Caco-2 (cell line): ENCODE measurements around the gene DMBX1. TPM values are rescaled to one million over a fixed set of nuclear protein-coding genes. Genes with fewer than 3 reads are reported as not detected.

Source experiments
- Bru-seq: library from RNA; stranded (reverse); fragments of 400-500 nt; gene quantifications from one replicate; lab custom pipeline; 2021; lab: Mats Ljungman, UMichigan
- BruChase-seq, 2 experiments: library from RNA; stranded (reverse); fragments of 400-500 nt; gene quantifications; one replicate each; lab custom pipeline; 2021; lab: Mats Ljungman, UMichigan
- BruUV-seq: library from RNA; stranded (reverse); fragments of 400-500 nt; replicated peaks from 2 replicates; lab custom pipeline; 2021; lab: Mats Ljungman, UMichigan
- CTCF ChIA-PET: fragments of 300-600 bp; sonication (Branson Sonifier 250); formaldehyde crosslinking; loops from one replicate; lab custom pipeline; 2022; ENCODE audit warnings: antibody characterized with exemption; lab: Charles Lee
- POLR2A ChIA-PET: fragments of 300-600 bp; sonication (Branson Sonifier 250); formaldehyde crosslinking; loops from one replicate; lab custom pipeline; 2022; ENCODE audit warnings: antibody characterized with exemption; lab: Charles Lee
- DNase-seq, 2 experiments: peaks; one replicate each; pipeline versions ENCODE4 v3.0.0 to v3.0.0-alpha.2; 2020 to 2022
- H3K27me3 ChIP-seq: replicated peaks from 2 replicates; pipeline ENCODE4 v1.6.0; 2011; ENCODE audit warnings: low read length; ENCODE audit not compliant: control insufficient read depth, insufficient read depth
- H3K36me3 ChIP-seq: 2 replicates; pipeline ENCODE4 v1.5.1; 2011; ENCODE audit warnings: low read length; ENCODE audit not compliant: control insufficient read depth, insufficient read depth
- H3K4me1 ChIP-seq: fragments of 250-450 bp; sonication (Bioruptor Pico); 2 replicates; pipeline ENCODE4 v1.5.1; 2020; ENCODE audit warnings: mild to moderate bottlenecking
- H3K4me3 ChIP-seq: 2 replicates; pipeline ENCODE4 v1.5.1; 2011; ENCODE audit warnings: low read depth, mild to moderate bottlenecking, control low read depth, low read length
- H3K9me3 ChIP-seq: fragments of 250-450 bp; sonication (Bioruptor Pico); 2 replicates; pipeline ENCODE4 v1.5.1; 2020; ENCODE audit warnings: mild to moderate bottlenecking, moderate library complexity
- H3K27ac Mint-ChIP-seq: one replicate; pipeline ENCODE4 v1.8.0; 2022; ENCODE audit warnings: mixed read lengths; ENCODE audit not compliant: unreplicated experiment
- H3K27me3 Mint-ChIP-seq: one replicate; pipeline ENCODE4 v1.8.0; 2022; ENCODE audit warnings: mixed read lengths; ENCODE audit not compliant: insufficient read depth, unreplicated experiment
- H3K36me3 Mint-ChIP-seq: one replicate; pipeline ENCODE4 v1.8.0; 2022; ENCODE audit warnings: mild to moderate bottlenecking, mixed read lengths; ENCODE audit not compliant: insufficient read depth, unreplicated experiment
- H3K4me1 Mint-ChIP-seq: one replicate; pipeline ENCODE4 v1.8.0; 2022; ENCODE audit warnings: low read depth, mixed read lengths; ENCODE audit not compliant: unreplicated experiment
- H3K4me3 Mint-ChIP-seq: one replicate; pipeline ENCODE4 v1.8.0; 2022; ENCODE audit warnings: mild to moderate bottlenecking, moderate library complexity, mixed read lengths; ENCODE audit not compliant: unreplicated experiment
- H3K9me3 Mint-ChIP-seq: one replicate; pipeline ENCODE4 v1.8.0; 2022; ENCODE audit warnings: mixed read lengths; ENCODE audit not compliant: unreplicated experiment
- CTCF ChIP-seq, 2 experiments: fragments of 200-600 bp in 1 of 2; IDR thresholded peaks; 1 replicate in 1 of 2; 2 replicates in 1 of 2; pipeline versions ENCODE4 v1.5.1 to v1.8.0; 2011 to 2022; ENCODE audit warnings: antibody characterized with exemption in 1 of 2, control low read depth in 1 of 2, inconsistent platforms in 1 of 2, low read depth in 1 of 2, low read length in 1 of 2, mild to moderate bottlenecking in 1 of 2, moderate library complexity in 1 of 2; ENCODE audit not compliant: insufficient read depth in 1 of 2, severe bottlenecking in 1 of 2, unreplicated experiment in 1 of 2
- intact Hi-C: fragments of 100-400 bp; cut with micrococcal nuclease; formaldehyde crosslinking; loops from one replicate; pipeline ENCODE4 v1.10.0; 2022; ENCODE audit not compliant: unreplicated experiment
- long read RNA-seq: library from polyadenylated mRNA; stranded (forward); transcript quantifications from one replicate; pipeline ENCODE4 v2.0.0, GENCODE V29; 2022
- total RNA-seq: library from RNA; stranded (reverse); gene quantifications from 2 replicates; pipeline ENCODE4 v1.2.3, GENCODE V29; 2022

DMBX1 gene
- total RNA-seq (0.16 TPM in 1 of 2 replicates, not detected in the other), Bru-seq, nascent RNA (percentile 4 among the genes with signal in this experiment), BruChase-seq, experiment 1, labeled RNA remaining after a 2-hour chase (percentile 14 among the genes with signal in this experiment), BruChase-seq, experiment 2, labeled RNA remaining after a 6-hour chase (percentile 15 among the genes with signal in this experiment)
- long read RNA-seq = 0 reads

DNA sequence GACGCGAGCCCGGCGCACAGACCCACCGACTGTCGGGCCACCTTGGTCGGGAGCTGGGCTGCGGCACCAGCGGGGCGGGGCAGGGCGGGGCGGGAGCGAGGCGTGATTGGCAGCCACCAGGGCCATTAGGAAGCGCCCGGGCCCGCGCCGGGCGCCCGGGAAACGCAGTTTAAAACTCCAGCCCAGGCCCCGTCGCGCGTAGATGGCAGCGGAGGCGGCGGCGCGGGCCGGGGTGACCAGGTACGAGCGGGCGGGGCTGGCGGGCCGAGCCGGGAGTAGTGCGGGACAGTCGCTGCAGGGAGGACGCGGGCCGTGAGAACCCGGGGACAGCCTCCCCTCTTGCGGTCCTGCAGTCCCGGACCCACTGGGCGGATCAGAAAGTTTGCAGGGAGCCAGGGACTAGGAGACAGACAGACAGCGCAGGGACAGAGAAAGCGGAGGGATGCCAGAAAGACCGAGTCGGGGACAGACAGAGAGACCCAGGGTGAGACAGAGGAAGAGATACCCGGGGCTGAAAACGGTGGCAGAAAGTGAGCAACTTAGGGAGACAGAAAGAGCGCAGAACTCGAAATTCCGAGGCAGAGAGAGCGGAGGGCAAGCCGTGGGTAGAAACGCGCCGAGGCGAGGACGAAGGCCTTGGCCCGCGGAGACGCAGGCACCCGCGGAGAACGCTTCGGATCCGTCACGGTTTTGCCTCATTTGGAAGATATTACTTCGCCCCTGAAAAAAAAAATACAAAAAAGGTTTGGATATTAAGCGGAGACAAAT is at the start of gene DMBX1:
TSS of gene DMBX1 (plus strand) at position 199 of the 768 bp plus-strand sequence. CDS start 17,175 bp downstream, outside the sequence.
- CTCF ChIA-PET = no interaction called here
- H3K27ac Mint-ChIP-seq = peak within 1 kb of the TSS; percentile 42
- DNase-seq = peak; percentile 52 to 64

GRCh38 chr1:46440478-46440877 is 49.2 kb upstream of the DMBX1 start:
- no peak overlapping the region for H3K4me3 ChIP-seq
- Mint-ChIP-seq H3K36me3 (no peaks in the 10 kb centered on the region), H3K27ac (no peak overlapping the region), H3K4me3 (no peak overlapping the region), H3K4me1 (peaks cover 5% of the 10 kb centered on the region), H3K27me3 (peaks cover 7% of the 10 kb centered on the region), H3K9me3 (no peaks in the 10 kb centered on the region)
- H3K27me3 ChIP-seq = no peaks in the 10 kb centered on the region
- H3K9me3 ChIP-seq = no peaks in the 10 kb centered on the region
- intact Hi-C loops = no loop called here
- no TSS peak for BruUV-seq
- TF ChIP-seq CTCF (IDR thresholded peaks at IDR 0.05; ENCODE audit: insufficient read depth in 1 of 2, low read depth in 1 of 2, low read length in 1 of 2, severe bottlenecking in 1 of 2, unreplicated experiment in 1 of 2) = no peak
- H3K36me3 ChIP-seq = no peaks in the 10 kb centered on the region
- 0 out of 2 replicates have a peak, but pooled peaks cover 4% of the 10 kb centered on the region for H3K4me1 ChIP-seq
- POLR2A ChIA-PET = no interaction called here
- no peak for DNase-seq
- CTCF ChIA-PET = no interaction called here

More for the DNA sequence above, at the start of gene DMBX1:
- H3K27me3 ChIP-seq = peaks cover 2% of the 10 kb centered on the region
- H3K4me1 Mint-ChIP-seq = peaks cover 8% of the 10 kb centered on the region
- peaks cover 6% of the 10 kb centered on the region; the same call in 1 of the 2 replicates for H3K4me1 ChIP-seq
- peaks cover 4% of the 10 kb centered on the region for H3K36me3 Mint-ChIP-seq
- intact Hi-C loops = no loop called here
- H3K9me3 Mint-ChIP-seq = no peaks in the 10 kb centered on the region
- H3K36me3 ChIP-seq = no peaks in the 10 kb centered on the region
- H3K27me3 Mint-ChIP-seq = peaks cover 18% of the 10 kb centered on the region
- no peaks in the 10 kb centered on the region for H3K9me3 ChIP-seq
- peak within 1 kb of the TSS; percentile 78 for H3K4me3 Mint-ChIP-seq
- H3K4me3 ChIP-seq = peak within 1 kb of the TSS; percentile 46
- TF ChIP-seq CTCF (IDR thresholded peaks at IDR 0.05; ENCODE audit: insufficient read depth in 1 of 2, low read depth in 1 of 2, low read length in 1 of 2, severe bottlenecking in 1 of 2, unreplicated experiment in 1 of 2) = no peak
- POLR2A ChIA-PET = interaction anchor here (1.0 kb wide), 1 partner anchor 242 kb away, joined by 4 read pairs; the partner anchor contains the start of gene RAD54L
- no TSS peak for BruUV-seq

DNA sequence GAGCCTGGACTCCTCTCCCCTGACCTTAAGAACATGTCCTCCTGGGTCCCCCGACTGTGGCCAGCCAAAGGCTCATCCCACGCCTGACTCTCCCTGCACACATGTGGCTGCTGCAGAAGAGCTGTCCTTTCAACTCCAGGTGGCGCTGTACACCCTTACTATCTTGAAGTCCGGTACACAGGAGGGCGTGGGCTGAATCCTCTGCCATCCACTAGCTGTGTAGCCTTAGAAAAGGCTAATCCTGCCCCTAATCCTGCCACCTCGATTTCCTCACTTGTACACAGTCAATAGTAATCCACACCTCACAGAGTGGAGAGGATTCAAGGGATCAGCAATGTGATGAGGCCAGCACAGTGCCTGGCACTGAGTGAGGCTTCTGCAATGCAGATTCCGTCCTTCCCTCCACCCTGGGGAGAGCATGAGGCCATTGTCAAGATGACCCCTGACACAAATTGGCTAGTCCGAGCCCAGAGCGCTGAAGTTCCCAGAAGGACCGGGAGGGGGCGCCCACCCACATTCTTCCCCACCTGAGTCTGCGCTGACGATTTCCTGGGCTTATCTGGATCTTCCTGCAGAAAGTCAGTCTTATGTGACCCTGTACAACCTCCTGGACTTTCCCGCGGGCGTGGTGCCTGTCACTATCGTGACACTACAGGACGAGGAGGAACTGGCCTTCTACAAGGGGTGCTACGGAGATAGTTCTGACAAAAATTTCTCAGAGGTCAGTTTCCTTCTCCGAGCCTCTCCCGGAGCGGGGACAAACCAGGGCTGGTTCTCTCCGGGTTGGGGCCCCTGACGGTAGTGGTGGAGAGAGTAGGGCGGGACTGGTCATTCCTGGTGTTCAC is 47.1 kb upstream of the DMBX1 start:
- H3K36me3 ChIP-seq = no peaks in the 10 kb centered on the region
- no peaks in the 10 kb centered on the region for H3K36me3 Mint-ChIP-seq
- peak overlapping the region; percentile 62 for H3K4me3 Mint-ChIP-seq
- intact Hi-C loops = no loop called here
- H3K4me1 ChIP-seq = 0 out of 2 replicates have a peak, but pooled peaks cover 4% of the 10 kb centered on the region
- no peaks in the 10 kb centered on the region for H3K9me3 ChIP-seq
- no peaks in the 10 kb centered on the region for H3K9me3 Mint-ChIP-seq
- BruUV-seq = no TSS peak
- ChIA-PET CTCF (no interaction called here), POLR2A (no interaction called here)
- peak overlapping the region; percentile 77 for H3K27ac Mint-ChIP-seq
- DNase-seq = peak; percentile 77 to 81
- peaks cover 4% of the 10 kb centered on the region for H3K27me3 Mint-ChIP-seq
- peak overlapping the region; percentile 18; the same call in 1 of the 2 replicates for H3K4me3 ChIP-seq
- H3K27me3 ChIP-seq = no peaks in the 10 kb centered on the region
- peaks cover 5% of the 10 kb centered on the region for H3K4me1 Mint-ChIP-seq
- TF ChIP-seq CTCF (IDR thresholded peaks at IDR 0.05; ENCODE audit: insufficient read depth in 1 of 2, low read depth in 1 of 2, low read length in 1 of 2, severe bottlenecking in 1 of 2, unreplicated experiment in 1 of 2) = peak; percentile 73 to 75
